ENCODE measurements around the gene REXO1.

Gene REXO1

DNA sequence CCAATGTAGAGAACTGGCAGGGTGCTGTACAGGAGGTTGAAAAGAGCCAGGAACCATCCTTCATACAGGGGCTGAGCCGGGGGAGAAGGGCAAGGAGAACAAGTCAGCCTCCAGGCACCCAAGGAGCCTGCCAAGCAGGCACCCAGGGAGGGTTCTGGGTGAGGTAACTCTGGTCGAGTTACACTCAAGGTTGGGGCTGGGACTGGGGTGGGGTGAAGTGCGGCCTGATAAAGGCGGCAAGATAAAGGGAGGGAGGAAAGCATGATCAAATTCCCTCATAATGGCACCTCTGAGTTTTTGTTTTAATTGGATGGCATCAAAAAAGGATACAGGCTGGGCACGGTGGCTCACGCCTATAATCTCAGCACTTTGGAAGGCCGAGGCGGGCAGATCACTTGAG, 61.2 kb downstream of the REXO1 start:
- DNase-seq = no peak

GRCh38 chr19:1786668-1787067, 61.6 kb downstream of the REXO1 start:
- DNase-seq = no peak

- DNase-seq = no peak
Observed at GRCh38 chr19:1785310-1785709, 63.0 kb downstream of the REXO1 start.

DNA sequence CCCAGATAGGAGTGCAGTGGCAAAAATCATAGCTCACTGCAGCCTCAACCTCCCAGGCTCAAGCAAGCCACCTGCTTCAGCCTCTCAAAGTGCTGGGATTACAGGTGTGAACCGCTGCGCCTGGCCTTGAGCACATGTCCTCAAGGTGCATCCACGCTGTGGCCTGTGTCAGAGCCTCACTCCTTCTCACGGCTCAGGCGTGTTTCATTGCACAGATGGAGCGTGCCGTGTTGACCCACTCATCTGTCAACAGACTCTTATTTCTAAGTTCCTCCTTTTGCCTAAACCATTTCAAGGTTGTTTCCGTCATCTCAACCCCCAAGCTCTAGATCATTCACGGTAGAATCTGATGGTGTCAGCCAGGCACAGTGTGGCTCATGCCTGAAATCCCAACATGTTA, 64.4 kb downstream of the REXO1 start:
- DNase-seq = no peak

DNA sequence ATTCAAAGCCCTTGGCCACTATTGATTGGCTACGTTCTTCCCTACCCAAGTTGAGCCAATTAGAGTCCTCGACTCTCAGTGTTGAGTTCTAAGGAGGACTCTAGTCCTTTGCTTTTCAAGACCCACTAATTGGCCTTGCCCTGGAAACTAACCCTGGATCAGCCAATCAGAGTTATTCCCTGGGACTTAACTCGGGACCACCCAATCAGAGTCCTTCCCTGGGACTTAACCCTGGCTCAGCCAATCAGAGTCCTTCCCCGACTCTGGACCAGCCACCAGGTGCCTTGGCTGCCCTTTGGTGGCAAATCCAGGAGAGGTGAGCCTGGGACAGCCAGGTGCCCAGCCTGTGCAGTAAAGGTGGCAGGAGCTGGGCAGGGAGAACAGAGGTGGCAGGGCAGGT, 64.9 kb downstream of the REXO1 start:
- no peak for DNase-seq

GRCh38 chr19:1782521-1782920, 65.8 kb downstream of the REXO1 start:
- DNase-seq = no peak

GRCh38 chr19:1780272-1780958, 67.9 kb downstream of the REXO1 start:
- DNase-seq = no peak

GRCh38 chr19:1779574-1779973, 68.7 kb downstream of the REXO1 start:
- DNase-seq = no peak

GRCh38 chr19:1777149-1777548, 71.1 kb downstream of the REXO1 start:
- no peak for DNase-seq

- no peak for DNase-seq
Observed at GRCh38 chr19:1776606-1777147, 71.6 kb downstream of the REXO1 start.

DNA sequence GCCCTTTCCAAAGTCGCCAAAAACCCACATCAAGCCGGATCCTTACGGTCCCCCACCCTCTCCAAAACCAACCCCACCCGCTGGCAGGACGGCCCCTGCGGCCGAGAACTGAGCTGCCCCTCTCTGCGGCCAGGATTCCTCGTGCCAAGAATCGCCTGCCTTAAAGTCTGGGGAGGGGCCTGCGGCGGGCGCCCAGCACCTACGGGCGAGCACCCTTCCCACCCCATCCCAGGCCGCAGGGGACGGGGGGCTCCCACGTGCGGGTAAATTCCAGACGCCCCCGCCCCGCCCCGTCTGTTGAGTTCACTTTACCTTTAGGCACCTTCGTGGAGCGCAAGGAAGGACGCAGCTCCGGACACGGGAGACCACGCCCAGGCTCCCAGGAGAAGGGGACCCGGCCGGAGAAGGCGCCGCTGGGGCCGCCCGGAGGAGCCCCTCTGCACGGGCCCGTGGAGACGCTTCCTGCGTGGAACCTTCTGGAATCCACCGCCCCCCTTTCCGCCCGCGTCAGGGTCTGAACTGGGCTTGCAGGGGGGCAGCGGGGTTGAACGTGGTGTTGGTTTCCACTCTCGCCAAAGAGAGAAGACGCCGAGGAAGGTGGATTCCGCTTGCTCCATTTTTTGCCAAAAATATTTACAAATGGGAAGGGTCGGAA, 72.2 kb downstream of the REXO1 start:
- DNase-seq = no peak

- DNase-seq = no peak
Observed at GRCh38 chr19:1774989-1775772, 73.1 kb downstream of the REXO1 start.

DNA sequence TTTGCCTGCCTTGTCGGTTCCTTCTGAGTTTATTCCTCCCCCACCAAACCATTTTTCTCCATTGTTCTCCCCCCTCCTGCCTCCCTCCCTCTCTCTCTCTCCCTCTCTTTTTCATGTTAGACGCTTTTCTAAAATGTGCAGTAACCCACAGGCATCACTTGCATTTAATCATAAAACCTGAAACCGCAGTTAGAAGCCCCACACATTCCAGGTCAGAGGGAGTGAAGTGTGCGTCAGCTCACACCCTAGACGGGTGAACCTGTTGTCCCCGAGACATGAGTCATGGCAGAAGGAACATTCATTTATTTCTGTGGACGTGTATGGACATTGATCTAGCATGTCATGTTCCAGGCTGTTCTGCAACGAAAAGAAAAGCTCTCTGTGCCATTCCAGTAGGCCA, 75.1 kb downstream of the REXO1 start:
- no peak for DNase-seq

- DNase-seq = no peak
Observed at GRCh38 chr19:1770866-1771576, 77.3 kb downstream of the REXO1 start.

- DNase-seq = no peak
Observed at GRCh38 chr19:1769645-1769985, 78.7 kb downstream of the REXO1 start.

DNA sequence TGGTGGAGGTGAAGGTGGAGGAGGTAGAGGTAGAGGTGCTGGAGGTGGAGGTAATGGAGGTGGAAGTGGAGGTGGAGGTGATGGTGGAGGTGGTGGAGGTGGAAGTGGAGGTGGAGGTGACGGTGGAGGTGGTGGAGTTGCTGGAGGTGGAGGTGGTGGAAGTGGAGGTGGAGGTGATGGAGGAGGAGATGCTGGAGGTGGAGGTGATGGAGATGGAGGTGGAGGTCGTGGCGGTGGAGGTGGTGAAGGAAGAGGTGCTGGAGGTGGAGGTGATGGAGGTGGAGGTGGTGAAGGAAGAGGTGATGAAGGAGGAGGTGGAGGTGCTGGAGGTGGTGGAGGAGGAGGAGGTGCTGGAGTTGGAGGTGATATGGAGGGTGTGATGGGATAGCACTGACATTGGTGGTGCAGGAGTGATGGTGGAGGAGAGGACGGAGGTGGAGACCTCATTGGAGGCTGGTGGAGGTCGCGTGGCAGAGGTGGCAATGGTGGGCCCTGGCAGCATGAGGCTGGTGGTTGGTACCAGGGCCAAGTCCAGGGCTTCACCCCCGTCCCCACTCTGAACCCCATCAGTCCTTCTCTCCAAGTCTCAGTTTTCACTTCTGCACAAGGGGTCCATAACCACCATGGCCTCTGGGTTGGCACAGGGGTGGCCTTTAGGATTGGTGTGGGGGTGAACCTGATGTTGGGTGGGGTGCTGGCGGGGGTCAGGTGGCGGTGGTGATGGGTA, 79.2 kb downstream of the REXO1 start:
- no peak for DNase-seq

DNA sequence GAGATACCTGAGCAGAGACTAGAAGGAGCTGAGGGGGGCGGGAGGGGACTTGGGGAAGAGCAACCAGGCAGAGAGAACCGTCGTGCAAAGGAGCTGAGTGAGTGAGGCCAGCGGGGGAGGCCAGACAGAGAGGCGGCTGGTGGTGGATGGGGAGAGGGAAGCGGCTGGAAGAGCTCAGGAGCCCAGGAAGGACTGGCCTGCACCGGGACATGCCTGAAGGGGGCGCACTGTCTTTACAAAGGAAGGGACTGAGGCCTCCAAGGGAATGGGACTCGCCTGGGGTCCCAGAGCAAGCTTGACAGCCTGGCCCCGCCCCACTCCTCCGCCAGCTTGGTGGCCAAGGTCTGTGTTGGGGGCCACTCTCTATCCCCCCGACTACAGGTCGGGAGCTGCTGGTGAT, 80.0 kb downstream of the REXO1 start:
- no peak for DNase-seq

DNA sequence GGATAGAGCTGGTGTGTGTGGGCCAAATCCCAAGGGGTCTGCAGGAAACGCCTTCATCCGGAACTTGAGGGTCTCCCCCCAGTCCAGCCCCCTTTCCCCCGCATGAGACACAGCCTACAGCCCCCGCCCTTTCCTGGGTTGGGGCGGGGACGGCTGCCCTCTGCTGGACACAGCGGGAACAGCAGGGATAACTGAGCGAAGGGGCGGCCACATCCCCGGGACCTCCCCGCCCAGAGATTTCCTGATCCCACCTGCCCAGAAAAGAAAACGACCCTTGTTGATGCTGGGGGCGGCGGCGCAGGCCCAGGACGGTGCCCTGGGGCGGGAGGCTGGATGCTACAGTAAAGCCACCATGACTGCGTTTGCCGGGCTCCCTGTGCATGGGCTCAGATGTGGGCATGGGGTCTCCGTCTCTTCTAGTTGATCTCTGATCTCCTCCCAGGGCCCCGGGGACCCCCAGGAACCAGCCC, 80.8 kb downstream of the REXO1 start:
- DNase-seq = no peak

DNA sequence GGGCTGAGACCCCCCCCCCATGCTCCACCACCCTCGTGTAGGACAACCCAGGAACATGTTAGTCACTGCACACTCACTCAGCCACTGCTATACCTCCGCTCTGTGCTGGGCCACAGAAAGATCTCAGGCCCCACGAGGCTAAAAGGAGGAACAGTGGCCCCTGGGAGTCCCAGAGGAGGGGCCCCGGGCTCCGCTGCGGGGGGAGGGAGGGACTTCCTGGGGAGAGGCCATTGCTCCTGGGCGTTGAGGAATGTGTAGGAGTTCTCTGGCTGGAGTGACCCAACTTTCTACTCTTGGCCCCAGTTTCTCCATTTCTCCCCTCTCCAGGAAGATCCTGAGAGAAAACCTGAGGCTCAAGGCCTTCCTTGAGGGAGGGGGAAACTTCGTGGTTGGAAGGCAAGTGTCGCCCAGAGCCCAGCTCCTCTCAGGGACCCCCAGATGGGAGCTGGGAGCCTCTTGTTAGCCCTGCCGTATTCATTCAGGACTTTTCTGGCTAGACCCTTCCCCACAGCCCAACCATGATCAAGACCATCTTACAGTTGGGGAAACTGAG, 81.4 kb downstream of the REXO1 start:
- no peak for DNase-seq

DNA sequence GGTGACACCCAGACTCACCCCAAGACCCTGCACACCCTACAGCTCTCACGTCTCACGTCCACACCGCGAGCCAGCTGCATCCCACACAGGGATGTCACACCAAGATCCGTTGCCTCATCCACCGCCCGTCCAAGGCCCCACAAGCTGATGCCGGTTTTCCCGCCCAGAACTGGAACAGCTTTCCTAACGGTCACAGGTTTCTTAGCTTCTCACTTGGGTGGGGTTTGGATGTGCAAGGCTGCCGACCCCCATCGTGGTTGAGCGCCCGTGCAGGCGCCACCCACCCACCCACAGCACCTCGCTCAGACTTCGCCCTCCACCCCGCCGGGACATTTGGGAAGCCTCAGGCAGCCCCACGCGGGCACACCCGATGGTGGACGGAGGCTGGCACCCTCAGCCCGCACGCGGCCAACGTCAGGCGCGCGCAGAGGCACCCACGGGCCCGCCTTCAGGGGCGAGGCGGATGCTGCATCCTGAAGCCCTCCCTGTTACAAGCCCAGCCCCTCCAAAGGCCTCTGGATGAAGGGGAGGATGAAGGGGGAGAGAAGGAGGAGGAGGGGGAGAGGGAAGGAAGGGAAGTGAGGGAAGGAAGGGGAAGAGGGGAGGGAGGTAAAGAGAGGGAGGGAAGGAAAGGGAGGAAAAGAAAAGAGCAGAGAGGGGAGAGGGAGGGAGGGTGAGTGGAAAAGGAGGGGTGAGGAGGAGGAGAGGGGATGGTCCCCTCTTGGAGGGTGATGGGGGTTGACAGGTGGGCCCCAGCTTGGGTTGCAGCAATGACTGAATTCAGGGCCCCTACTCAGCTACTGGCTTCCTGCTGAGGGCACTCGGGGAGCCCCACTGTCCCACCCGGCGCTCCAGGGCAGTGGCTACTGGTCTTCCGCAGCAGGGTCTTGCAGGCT, 82.1 kb downstream of the REXO1 start:
- no peak for DNase-seq

All from NCI-H1105 (cell line).